HG03460 (cell line): ENCODE data around the gene WBP4.
"Not testable (repeated sequence)": the region's sequence is repeated elsewhere in the genome, so short reads cannot be mapped to it uniquely, and the experiment has no call there.

Experiments used
- ATAC-seq: cut with Tn5 transposase; IDR thresholded peaks from one replicate; pipeline ENCODE4 v1.9.1; 2021; ENCODE audit not compliant: unreplicated experiment

WBP4 gene

GRCh38 chr13:41061075-41061913 lies at the start of gene WBP4:
WBP4 (plus strand) TSS chr13:41061509; CDS start chr13:41061674, 165 bp downstream.
- ATAC-seq, result peak; percentile 66

- no peak for ATAC-seq
These were observed 48.8 kb upstream of the WBP4 start for GRCh38 chr13:41012536-41012935.

GRCh38 chr13:41013835-41014234 lies 47.5 kb upstream of the WBP4 start:
- ATAC-seq, result no peak

- no peak for ATAC-seq
These were observed 45.4 kb upstream of the WBP4 start for GRCh38 chr13:41015920-41016319.

- no peak for ATAC-seq
These were observed 44.1 kb upstream of the WBP4 start for GRCh38 chr13:41017159-41017558.

- no peak for ATAC-seq
These were observed 43.3 kb upstream of the WBP4 start for GRCh38 chr13:41017817-41018601.

GRCh38 chr13:41018602-41018948 lies 42.7 kb upstream of the WBP4 start:
- no peak for ATAC-seq

- ATAC-seq, result peak; percentile 94
These were observed 42.3 kb upstream of the WBP4 start, which contains the start of gene ELF1 for GRCh38 chr13:41019011-41019487. ELF1 (minus strand) TSS chr13:41019316; CDS start chr13:40982054, 37,262 bp downstream.

- ATAC-seq, result peak; percentile 42
These were observed 41.5 kb upstream of the WBP4 start for GRCh38 chr13:41019578-41020347.

GRCh38 chr13:41025518-41025917 lies 35.8 kb upstream of the WBP4 start:
- ATAC-seq, result no peak

- ATAC-seq, result no peak
These were observed 34.5 kb upstream of the WBP4 start for GRCh38 chr13:41026788-41027187.

- ATAC-seq, result no peak
These were observed 33.3 kb upstream of the WBP4 start for GRCh38 chr13:41028051-41028450.

GRCh38 chr13:41029629-41030028 lies 31.7 kb upstream of the WBP4 start:
- no peak for ATAC-seq

GRCh38 chr13:41032691-41033376 lies 28.5 kb upstream of the WBP4 start:
- no peak for ATAC-seq

GRCh38 chr13:41034382-41034781 lies 26.9 kb upstream of the WBP4 start:
- no peak for ATAC-seq

GRCh38 chr13:41034881-41035280 lies 26.4 kb upstream of the WBP4 start:
- no peak for ATAC-seq

- not testable (repeated sequence) for ATAC-seq
These were observed 24.8 kb upstream of the WBP4 start for GRCh38 chr13:41036557-41036956.

GRCh38 chr13:41039746-41040145 lies 21.6 kb upstream of the WBP4 start:
- ATAC-seq, result no peak

GRCh38 chr13:41040584-41041334 lies 20.6 kb upstream of the WBP4 start:
- ATAC-seq, result no peak

- not testable (repeated sequence) for ATAC-seq
These were observed 18.9 kb upstream of the WBP4 start for GRCh38 chr13:41042419-41042818.
